HepG2 (cell line): ENCODE data around the gene POGLUT2. TPM values are rescaled to one million over a fixed set of nuclear protein-coding genes. Genes with fewer than 3 reads are reported as not detected.

Source experiments
- ATM ChIP-seq: fragments of 450-650 bp; IDR thresholded peaks from 2 replicates; pipeline ENCODE4 v1.7.1; 2017; ENCODE audit warnings: mild to moderate bottlenecking, borderline replicate concordance
- GZF1 ChIP-seq: sonication (generic); formaldehyde crosslinking; IDR thresholded peaks from 2 replicates; pipeline ENCODE4 v1.5.1; 2020; ENCODE audit warnings: mild to moderate bottlenecking, missing genetic modification reagents
- HINFP ChIP-seq: sonication (generic); formaldehyde crosslinking; IDR thresholded peaks from 2 replicates; pipeline ENCODE4 v1.4.0; 2020; ENCODE audit warnings: low read depth, mild to moderate bottlenecking, missing genetic modification reagents
- HMGXB3 ChIP-seq: sonication (generic); formaldehyde crosslinking; IDR thresholded peaks from 2 replicates; pipeline ENCODE4 v1.4.0; 2020; ENCODE audit warnings: missing genetic modification reagents, borderline replicate concordance
- IKZF4 ChIP-seq: sonication (generic); formaldehyde crosslinking; IDR thresholded peaks from 2 replicates; pipeline ENCODE4 v1.5.1; 2020; ENCODE audit warnings: borderline replicate concordance, mild to moderate bottlenecking, low read depth, missing genetic modification reagents; ENCODE audit errors: not compliant biosample characterization
- KDM5A ChIP-seq: fragments of 200-600 bp; sonication (generic); IDR thresholded peaks from 2 replicates; pipeline ENCODE4 v1.7.0; 2018; ENCODE audit warnings: antibody characterized with exemption, mild to moderate bottlenecking, low read length, borderline replicate concordance
- MTERF4 ChIP-seq: sonication (generic); formaldehyde crosslinking; IDR thresholded peaks from 2 replicates; pipeline ENCODE4 v1.8.0; 2023; ENCODE audit warnings: mild to moderate bottlenecking, missing genetic modification reagents
- NR2C2 ChIP-seq: sonication (generic); formaldehyde crosslinking; IDR thresholded peaks from 2 replicates; pipeline ENCODE4 v1.4.0; 2020; ENCODE audit warnings: missing genetic modification reagents, mild to moderate bottlenecking, moderate library complexity, borderline replicate concordance
- SNAPC5 ChIP-seq: sonication (generic); formaldehyde crosslinking; IDR thresholded peaks from 2 replicates; pipeline ENCODE4 v1.8.1; 2023; ENCODE audit warnings: mild to moderate bottlenecking, missing genetic modification reagents, borderline replicate concordance
- SP5 ChIP-seq: IDR thresholded peaks from 2 replicates; pipeline ENCODE4 v1.6.1; 2016; ENCODE audit warnings: low read depth, borderline replicate concordance
- THAP11 ChIP-seq: IDR thresholded peaks from 2 replicates; pipeline ENCODE4 v1.6.1; 2016; ENCODE audit warnings: missing biosample characterization, missing genetic modification reagents
- ZBED4 ChIP-seq: sonication (generic); formaldehyde crosslinking; IDR thresholded peaks from 2 replicates; pipeline ENCODE4 v1.4.0; 2020; ENCODE audit warnings: missing genetic modification reagents, borderline replicate concordance
- ZFX ChIP-seq: sonication (generic); formaldehyde crosslinking; IDR thresholded peaks from 2 replicates; pipeline ENCODE4 v1.4.0; 2020; ENCODE audit warnings: mild to moderate bottlenecking, low read depth, missing genetic modification reagents, moderate library complexity
- ZNF546 ChIP-seq: sonication (generic); formaldehyde crosslinking; conservative IDR thresholded peaks from 2 replicates; pipeline ENCODE4 v1.8.1; 2023; ENCODE audit warnings: mild to moderate bottlenecking, missing genetic modification reagents
- ZNF552 ChIP-seq: sonication (generic); formaldehyde crosslinking; IDR thresholded peaks from 2 replicates; pipeline ENCODE4 v1.9.0; 2022; ENCODE audit warnings: missing genetic modification reagents, mild to moderate bottlenecking, borderline replicate concordance
- ZNF570 ChIP-seq: sonication (generic); formaldehyde crosslinking; IDR thresholded peaks from 2 replicates; pipeline ENCODE4 v1.4.0; 2020; ENCODE audit warnings: mild to moderate bottlenecking, missing genetic modification reagents, borderline replicate concordance
- ZNF766 ChIP-seq: sonication (generic); formaldehyde crosslinking; IDR thresholded peaks from 2 replicates; pipeline ENCODE4 v1.5.0; 2020; ENCODE audit warnings: missing genetic modification reagents, borderline replicate concordance
- ZNF776 ChIP-seq: sonication (generic); formaldehyde crosslinking; IDR thresholded peaks from 2 replicates; pipeline ENCODE4 v1.4.0; 2020; ENCODE audit warnings: mild to moderate bottlenecking, missing genetic modification reagents
- polyA plus RNA-seq, 8 experiments: library from polyadenylated mRNA; depleted of rRNA in 3 of 8; stranded (reverse) in 7 of 8; unstranded in 1 of 8; fragments of >200 nt; fragmentation: Illumina TruSeq in 4 of 8; extraction: Trizol in 4 of 8; gene quantifications; 2 replicates each; pipeline versions ENCODE4 v1.2.1 to v1.2.3, GENCODE V29; 2011 to 2016; ENCODE audit warnings: low read depth in 4 of 8, missing spikeins in 1 of 8, mixed read lengths in 1 of 8; ENCODE audit not compliant: insufficient read depth in 1 of 8
- total RNA-seq, 5 experiments: library from RNA; depleted of rRNA; stranded (reverse); fragments of >200 nt; fragmentation: Illumina TruSeq; extraction: Trizol; gene quantifications; 2 replicates each; pipeline ENCODE4 v1.2.3, GENCODE V29; 2016; ENCODE audit warnings: low read depth in 1 of 5

POGLUT2 gene
- total and polyA plus RNA-seq, 2 of the 13 experiments (the other 11 are each of a cell fraction or from before 2014, with no cell fraction given), result 18.0 to 26.1 TPM

- TF ChIP-seq SNAPC5 (CRISPR knock-in tag) (no peak), MTERF4 (CRISPR knock-in tag) (no peak), ZNF776 (CRISPR knock-in tag) (no peak), ZBED4 (CRISPR knock-in tag) (no peak), ATM (no peak), THAP11 (no peak), HMGXB3 (0 out of 2 replicates have a peak, but pooled peaks have one; percentile 18), NR2C2 (CRISPR knock-in tag) (no peak), ZNF570 (CRISPR knock-in tag) (no peak), SP5 (CRISPR knock-in tag) (no peak), GZF1 (CRISPR knock-in tag) (no peak), IKZF4 (CRISPR knock-in tag) (no peak), ZNF766 (no peak), ZNF546 (CRISPR knock-in tag) (no peak), HINFP (CRISPR knock-in tag) (no peak), ZNF552 (CRISPR knock-in tag) (no peak), ZFX (CRISPR knock-in tag) (peak; percentile 61), KDM5A (no peak)
Observed at GRCh38 chr13:102846261-102847015, 47.7 kb upstream of the POGLUT2 start (continued).
